Neural cell (in vitro differentiated cells): ENCODE results near the gene SLC35E4. TPM values are rescaled to one million over a fixed set of nuclear protein-coding genes. Genes with fewer than 3 reads are reported as not detected.

Experiments used
- H2AFZ ChIP-seq: fragments of 200-600, 300-800 bp; sonication (generic), shearing (Covaris generic); 2 replicates; pipeline ENCODE4 v1.6.0; 2014; ENCODE audit warnings: low read depth, mild to moderate bottlenecking, antibody characterized with exemption, low read length, moderate library complexity
- H3F3A ChIP-seq: fragments of 200-600 bp; shearing (Covaris generic); 2 replicates; pipeline ENCODE4 v1.6.1; 2016; ENCODE audit warnings: mild to moderate bottlenecking, moderate library complexity, mixed read lengths, antibody characterized with exemption, low read length; ENCODE audit not compliant: insufficient read depth, poor library complexity, severe bottlenecking
- H3K27ac ChIP-seq: fragments of 200-600, 300-800 bp; sonication (generic), shearing (Covaris generic); 2 replicates; pipeline ENCODE4 v1.5.1; 2014; ENCODE audit warnings: mild to moderate bottlenecking, low read length, moderate library complexity
- H3K27me3 ChIP-seq: fragments of 300-800, 200-600 bp; sonication (generic), shearing (Covaris generic); 2 replicates; pipeline ENCODE4 v1.6.0; 2014; ENCODE audit warnings: mild to moderate bottlenecking, low read depth, low read length, moderate library complexity; ENCODE audit not compliant: insufficient read depth
- H3K36me3 ChIP-seq: fragments of 300-800, 200-600 bp; sonication (generic), shearing (Covaris generic); 2 replicates; pipeline ENCODE4 v1.5.1; 2014; ENCODE audit warnings: mild to moderate bottlenecking, antibody characterized with exemption, low read length, moderate library complexity; ENCODE audit not compliant: insufficient read depth
- H3K4me2 ChIP-seq: fragments of 300-800, 200-600 bp; sonication (generic), shearing (Covaris generic); 2 replicates; pipeline ENCODE4 v1.6.0; 2014; ENCODE audit warnings: mild to moderate bottlenecking, low read length
- H3K4me3 ChIP-seq: fragments of 300-800, 200-600 bp; sonication (generic), shearing (Covaris generic); 2 replicates; pipeline ENCODE4 v1.5.1; 2014; ENCODE audit warnings: mild to moderate bottlenecking, low read length, moderate library complexity
- H3K79me2 ChIP-seq: fragments of 200-600 bp; shearing (Covaris generic); replicated peaks from 2 replicates; pipeline ENCODE4 v1.6.0; 2014; ENCODE audit warnings: mild to moderate bottlenecking, low read length, moderate library complexity; ENCODE audit not compliant: insufficient read depth
- H3K9ac ChIP-seq: fragments of 300-800, 200-600 bp; sonication (generic), shearing (Covaris generic); 2 replicates; pipeline ENCODE4 v1.6.1; 2016; ENCODE audit warnings: mild to moderate bottlenecking, low read length, mixed read lengths
- H3K9me2 ChIP-seq: fragments of 200-600 bp; shearing (Covaris generic); 2 replicates; pipeline ENCODE4 v1.6.1; 2016; ENCODE audit warnings: mild to moderate bottlenecking, low read length, mixed read lengths; ENCODE audit not compliant: insufficient read depth
- H3K9me3 ChIP-seq: fragments of 200-600, 300-800 bp; sonication (generic), shearing (Covaris generic); 2 replicates; pipeline ENCODE4 v1.6.1; 2016; ENCODE audit warnings: mild to moderate bottlenecking, mixed run types, low read length, moderate library complexity, mixed read lengths
- H4K20me1 ChIP-seq: fragments of 200-600 bp; shearing (Covaris generic); 2 replicates; pipeline ENCODE4 v1.6.1; 2016; ENCODE audit warnings: mild to moderate bottlenecking, mixed run types; ENCODE audit not compliant: insufficient read depth
- CTCF ChIP-seq: fragments of 450-650 bp; IDR thresholded peaks from 2 replicates; pipeline ENCODE4 v1.5.1; 2014; ENCODE audit warnings: antibody characterized with exemption, mild to moderate bottlenecking, moderate library complexity; ENCODE audit not compliant: poor library complexity, severe bottlenecking
- EP300 ChIP-seq: fragments of 450-650 bp; conservative IDR thresholded peaks from 2 replicates; pipeline ENCODE4 v1.6.1; 2014; ENCODE audit warnings: antibody characterized with exemption, mild to moderate bottlenecking, moderate library complexity; ENCODE audit not compliant: poor library complexity, severe bottlenecking
- EZH2 ChIP-seq: fragments of 200-600, 300-800 bp; shearing (Covaris generic), sonication (generic); IDR thresholded peaks from 2 replicates; pipeline ENCODE4 v1.6.1; 2014; ENCODE audit warnings: antibody characterized with exemption, low read length, borderline replicate concordance, mild to moderate bottlenecking; ENCODE audit not compliant: insufficient read depth, poor library complexity, severe bottlenecking
- MXI1 ChIP-seq: fragments of 450-650 bp; conservative IDR thresholded peaks from 2 replicates; pipeline ENCODE4 v1.6.1; 2014; ENCODE audit warnings: antibody characterized with exemption, mild to moderate bottlenecking; ENCODE audit not compliant: poor library complexity, severe bottlenecking
- POLR2AphosphoS5 ChIP-seq: IDR thresholded peaks from 2 replicates; pipeline ENCODE4 v1.6.1; 2012
- RAD21 ChIP-seq: fragments of 450-650 bp; conservative IDR thresholded peaks from 2 replicates; pipeline ENCODE4 v1.6.1; 2014; ENCODE audit warnings: antibody characterized with exemption, mild to moderate bottlenecking, moderate library complexity
- REST ChIP-seq: IDR thresholded peaks from 2 replicates; pipeline ENCODE4 v1.6.1; 2012; ENCODE audit warnings: borderline replicate concordance
- SMC3 ChIP-seq: fragments of 450-650 bp; conservative IDR thresholded peaks from 2 replicates; pipeline ENCODE4 v1.6.1; 2014; ENCODE audit warnings: antibody characterized with exemption, mild to moderate bottlenecking, moderate library complexity; ENCODE audit not compliant: poor library complexity
- TAF1 ChIP-seq: IDR thresholded peaks from 2 replicates; pipeline ENCODE4 v1.6.1; 2012; ENCODE audit warnings: low read depth
- polyA plus RNA-seq: library from polyadenylated mRNA; depleted of rRNA; stranded (reverse); fragments of >200 nt; gene quantifications from 2 replicates; pipeline ENCODE4 v1.2.3, GENCODE V29; 2014

SLC35E4 gene
- polyA plus RNA-seq, 1 donor from 2014 or later, result 5.5 TPM

GRCh38 chr22:30691204-30691603, 55.6 kb downstream of the SLC35E4 start:
- H3F3A ChIP-seq, result no peaks in the 10 kb centered on the region
- H3K4me3 ChIP-seq, result no peak overlapping the region
- no peaks in the 10 kb centered on the region for H3K79me2 ChIP-seq
- H3K27me3 ChIP-seq, result no peaks in the 10 kb centered on the region
- no peaks in the 10 kb centered on the region for H3K9me2 ChIP-seq
- TF ChIP-seq REST (no peak), EP300 (no peak), POLR2AphosphoS5 (peak; percentile 36)
- no peaks in the 10 kb centered on the region for H3K36me3 ChIP-seq
- H2AFZ ChIP-seq, result no peak overlapping the region
- H3K4me2 ChIP-seq, result no peak overlapping the region
- H3K27ac ChIP-seq, result no peak overlapping the region
- H3K9me3 ChIP-seq, result no peaks in the 10 kb centered on the region
- H4K20me1 ChIP-seq, result no peaks in the 10 kb centered on the region
- no peak overlapping the region for H3K9ac ChIP-seq

GRCh38 chr22:30694171-30694639, 58.6 kb downstream of the SLC35E4 start:
- Histone ChIP-seq H2AFZ (peak overlapping the region; percentile 80), H3K27ac (peak overlapping the region; percentile 74), H3K79me2 (no peaks in the 10 kb centered on the region), H3K9ac (peak overlapping the region; percentile 83), H3K27me3 (no peaks in the 10 kb centered on the region), H3K4me3 (peak overlapping the region; percentile 80), H4K20me1 (no peaks in the 10 kb centered on the region), H3K9me2 (no peaks in the 10 kb centered on the region), H3F3A (no peaks in the 10 kb centered on the region), H3K9me3 (no peaks in the 10 kb centered on the region), H3K36me3 (no peaks in the 10 kb centered on the region), H3K4me2 (peak overlapping the region; percentile 70)
- TF ChIP-seq TAF1, result peak; percentile 60
- TF ChIP-seq CTCF, result peak; percentile 17
- TF ChIP-seq POLR2AphosphoS5, result peak; percentile 30
- TF ChIP-seq MXI1, result no peak
- no peak for TF ChIP-seq EZH2
- peak; percentile 19 for TF ChIP-seq EP300
- TF ChIP-seq RAD21, result no peak
- peak; percentile 30 for TF ChIP-seq REST
- no peak for TF ChIP-seq SMC3
